Measurements from ENCODE around the gene ASAH2B.
A peak's percentile ranks its signal among the peaks of the same experiment; 100 is the strongest.
"Not testable (repeated sequence)": the region's sequence is repeated elsewhere in the genome, so short reads cannot be mapped to it uniquely, and the experiment has no call there.

The ASAH2B gene

GRCh38 chr10:50739618-50740292, at the start of gene ASAH2B:
Gene ASAH2B (plus strand): TSS chr10:50739936. CDS start chr10:50745131, 5,195 bp downstream.
- peak; percentile 61 for DNase-seq

DNA sequence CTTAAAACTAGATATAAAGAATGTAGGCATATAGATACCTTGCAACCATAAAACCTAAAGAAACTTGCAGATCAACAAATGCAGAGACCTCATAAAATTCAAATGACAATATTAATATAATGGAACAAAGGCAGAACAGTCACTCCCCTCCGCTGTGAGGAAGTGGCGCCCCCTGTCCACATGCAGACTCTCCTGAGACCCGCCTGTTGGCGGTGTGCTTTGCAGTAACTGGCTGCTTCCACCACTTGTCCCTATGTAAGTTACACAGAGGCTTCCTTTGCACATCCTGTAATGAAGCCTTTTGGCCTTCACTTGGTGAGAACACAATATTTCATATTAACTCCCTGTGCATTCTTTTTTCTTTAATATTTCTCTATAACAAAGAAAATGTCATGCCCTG, 41.9 kb upstream of the ASAH2B start:
- not testable (repeated sequence) for DNase-seq

GRCh38 chr10:50701947-50702346, 37.8 kb upstream of the ASAH2B start:
- DNase-seq = not testable (repeated sequence)

DNA sequence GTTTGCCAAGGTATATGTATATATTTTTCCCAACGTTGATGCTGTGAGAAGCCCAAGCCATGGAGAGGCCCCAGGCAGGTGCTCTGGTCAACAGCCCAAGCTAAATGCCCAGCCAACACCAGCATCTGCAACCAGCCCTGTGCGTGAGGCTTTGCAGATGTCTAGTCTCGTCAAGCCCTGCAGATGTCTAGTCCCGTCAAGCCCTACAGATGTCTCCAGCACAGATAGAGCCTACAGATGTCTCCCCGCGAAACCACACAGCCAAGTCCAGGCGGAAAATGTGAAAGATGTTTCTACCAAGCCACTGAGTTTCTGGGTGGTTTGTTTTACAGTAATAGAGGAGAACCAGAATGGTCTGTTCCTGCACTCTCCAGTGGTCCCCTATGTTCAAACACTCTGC, 36.7 kb upstream of the ASAH2B start:
- not testable (repeated sequence) for DNase-seq

DNA sequence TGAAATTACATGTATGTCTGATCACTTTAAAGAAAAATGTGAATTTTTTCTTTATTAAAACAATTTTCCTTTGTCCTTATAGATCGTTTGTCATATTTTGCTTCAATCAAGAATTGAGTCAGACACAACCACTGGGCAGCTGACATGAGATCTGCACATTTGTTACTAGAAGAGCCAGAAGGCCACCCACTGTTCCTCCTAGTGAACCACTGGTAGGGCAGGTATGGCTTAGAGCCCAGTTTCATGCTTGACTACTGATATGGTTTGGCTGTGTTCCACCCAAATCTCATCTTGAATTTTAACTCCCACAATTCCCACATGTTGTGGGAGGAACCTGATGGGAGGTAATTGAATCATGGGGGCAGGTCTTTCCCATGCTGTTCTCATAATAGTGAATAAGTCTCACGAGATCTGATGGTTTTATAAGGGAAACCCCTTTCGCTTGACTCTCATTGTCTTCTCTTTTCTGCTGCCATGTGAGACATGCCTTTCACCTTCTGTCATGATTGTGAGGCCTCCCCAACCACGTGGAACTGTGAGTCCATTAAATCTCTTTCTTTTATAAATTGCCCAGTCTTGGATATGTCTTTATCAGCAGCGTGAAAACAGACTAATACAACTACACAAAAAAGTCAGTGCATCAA, 35.2 kb upstream of the ASAH2B start:
- DNase-seq = not testable (repeated sequence)

DNA sequence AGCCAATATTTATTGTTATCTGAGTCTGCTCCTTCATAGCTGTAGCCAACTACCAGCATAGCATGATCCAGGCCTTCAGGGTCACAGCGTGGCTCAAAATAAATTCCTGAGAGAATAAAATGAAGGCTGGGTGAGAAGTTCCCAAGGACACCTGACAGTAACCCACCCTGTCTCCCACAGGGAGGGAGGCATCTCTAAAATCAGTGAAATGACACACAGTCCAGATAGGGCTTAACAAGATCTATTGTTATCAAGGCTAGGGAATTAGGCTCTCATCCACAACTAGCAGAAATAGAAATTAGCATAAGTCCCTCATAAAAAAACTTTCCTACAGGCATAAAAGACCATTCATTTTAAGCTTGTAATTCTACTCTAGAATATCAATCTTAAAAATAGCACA, 33.7 kb upstream of the ASAH2B start:
- DNase-seq = not testable (repeated sequence)

- not testable (repeated sequence) for DNase-seq
Measured at GRCh38 chr10:50710241-50710640, 29.5 kb upstream of the ASAH2B start.

DNA sequence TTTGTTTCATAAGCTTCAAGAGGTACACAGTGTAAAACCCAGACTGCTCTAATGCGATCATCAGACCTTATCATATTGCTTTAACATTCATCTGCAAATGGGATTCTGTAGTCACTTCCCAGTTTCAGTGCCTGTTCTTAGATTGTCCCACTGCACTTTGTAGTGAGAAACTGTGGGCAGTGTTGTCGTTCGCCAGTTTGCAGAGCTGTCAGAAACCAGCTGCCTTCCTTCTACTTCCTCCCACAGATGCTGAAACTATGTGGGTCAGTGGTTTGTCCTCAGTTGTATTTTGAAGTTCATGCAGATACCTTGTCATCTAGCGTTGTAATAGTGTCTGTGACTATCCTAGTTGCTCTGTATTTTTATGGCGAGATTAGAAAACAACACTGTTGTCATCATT, 15.9 kb upstream of the ASAH2B start:
- not testable (repeated sequence) for DNase-seq

DNA sequence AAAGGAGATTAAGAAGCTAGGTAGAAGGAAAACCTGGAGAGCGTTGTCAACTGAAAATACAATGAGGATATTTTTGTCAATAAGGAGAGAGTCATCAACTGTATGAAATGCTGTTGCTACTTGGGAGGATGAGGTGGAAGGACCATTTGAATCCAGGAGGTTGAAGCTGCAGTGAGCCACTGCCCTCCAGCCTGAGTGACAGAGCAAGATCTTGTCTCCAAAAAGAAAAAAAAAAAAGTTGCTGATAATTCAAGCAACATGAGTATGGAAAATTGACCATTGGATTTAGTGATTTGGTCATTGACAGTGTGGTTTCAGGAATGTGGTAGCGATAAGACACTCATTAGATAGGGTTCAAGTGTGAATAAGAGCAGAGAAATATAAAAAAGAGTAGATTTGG, 11.6 kb upstream of the ASAH2B start:
- not testable (repeated sequence) for DNase-seq

DNA sequence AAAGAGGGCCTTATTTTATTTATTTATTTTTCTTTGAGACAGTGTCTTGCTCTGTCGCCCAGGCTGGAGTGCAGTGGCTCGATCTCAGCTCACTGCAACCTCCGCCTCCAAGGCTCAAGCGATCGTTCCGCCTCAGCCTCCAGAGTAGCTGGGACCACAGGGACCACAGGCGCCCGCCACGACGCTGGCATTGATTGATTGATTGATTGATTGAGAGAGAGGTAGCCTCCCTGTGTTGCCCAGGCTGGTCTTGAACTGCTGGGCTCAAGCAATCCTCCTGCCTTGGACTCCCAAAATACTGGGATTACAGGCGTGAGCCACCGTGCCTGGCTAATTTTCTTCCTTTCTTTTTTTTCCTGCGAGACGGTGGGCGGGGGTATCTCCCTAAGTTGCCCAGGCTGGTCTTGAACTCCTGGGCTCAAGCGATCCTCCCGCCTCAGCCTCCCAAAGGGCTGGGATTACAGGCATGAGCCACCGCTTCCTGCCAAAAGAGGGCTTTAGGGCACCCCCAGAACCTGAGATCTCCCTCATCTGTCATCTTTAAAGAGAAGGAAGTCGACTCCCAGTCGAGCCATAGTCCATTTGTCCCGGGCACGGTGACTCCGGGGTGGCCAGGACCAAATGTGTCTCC, 634 bp upstream of the ASAH2B start:
- DNase-seq = not testable (repeated sequence)

GRCh38 chr10:50740293-50740648, 535 bp downstream of the ASAH2B start:
- DNase-seq = no peak

DNA sequence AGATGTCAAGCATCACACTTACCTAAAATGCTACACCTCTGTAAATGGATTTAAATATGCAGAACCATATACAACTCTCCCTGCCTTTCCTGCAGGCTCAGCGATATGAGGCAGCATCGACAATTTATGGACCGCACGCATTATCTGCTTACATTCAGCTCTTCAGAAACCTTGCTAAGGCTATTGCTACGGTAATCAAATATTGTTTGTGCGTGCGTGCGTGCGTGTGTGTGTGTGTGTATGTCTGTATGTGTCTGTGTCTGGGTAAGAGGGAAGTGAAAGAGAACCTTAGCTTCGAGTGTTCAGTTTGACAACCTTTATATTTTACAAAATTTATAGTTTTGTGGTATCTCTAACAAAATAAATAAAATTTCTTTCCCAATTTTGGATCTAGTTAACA, 3.1 kb downstream of the ASAH2B start:
- DNase-seq = peak; percentile 23

- DNase-seq = not testable (repeated sequence)
Measured at GRCh38 chr10:50766774-50767513, 27.2 kb downstream of the ASAH2B start.

DNA sequence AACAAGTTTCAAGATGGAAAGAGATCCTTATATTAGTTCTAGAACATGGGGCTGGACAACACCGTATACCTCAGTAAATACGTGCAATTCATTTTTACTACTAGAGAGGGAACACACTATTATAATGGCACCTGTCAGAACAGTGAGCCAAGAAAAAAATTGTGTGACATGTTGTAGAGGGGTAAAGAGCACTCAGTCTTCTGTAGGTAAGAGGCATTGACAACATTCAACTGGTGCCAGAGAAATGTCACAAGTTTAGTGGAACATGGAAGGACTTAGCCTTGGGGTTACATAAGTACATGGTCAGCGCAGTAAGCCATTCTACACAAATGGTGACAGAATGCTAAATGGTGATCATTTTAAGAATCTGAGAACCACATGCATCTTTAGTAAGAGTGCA, 32.3 kb downstream of the ASAH2B start:
- not testable (repeated sequence) for DNase-seq

DNA sequence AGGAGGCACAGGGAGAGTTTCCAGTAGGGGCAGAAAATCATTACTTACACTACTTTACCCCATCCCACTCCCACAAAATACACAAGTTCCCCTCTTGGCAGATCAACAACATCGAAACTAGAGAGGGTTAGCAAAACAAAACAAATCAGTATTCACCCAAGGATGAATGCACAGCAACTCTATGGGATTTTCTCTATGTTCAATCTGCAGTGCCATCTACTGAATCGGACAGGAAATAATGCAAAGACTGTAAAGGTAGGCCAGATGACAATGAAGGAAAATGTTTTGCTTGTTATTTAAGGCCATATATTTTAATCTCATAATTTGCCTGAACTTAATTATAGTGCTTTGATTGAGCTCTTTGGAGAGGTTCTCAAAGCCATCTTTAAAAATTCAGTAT, 35.1 kb downstream of the ASAH2B start:
- DNase-seq = not testable (repeated sequence)

DNA sequence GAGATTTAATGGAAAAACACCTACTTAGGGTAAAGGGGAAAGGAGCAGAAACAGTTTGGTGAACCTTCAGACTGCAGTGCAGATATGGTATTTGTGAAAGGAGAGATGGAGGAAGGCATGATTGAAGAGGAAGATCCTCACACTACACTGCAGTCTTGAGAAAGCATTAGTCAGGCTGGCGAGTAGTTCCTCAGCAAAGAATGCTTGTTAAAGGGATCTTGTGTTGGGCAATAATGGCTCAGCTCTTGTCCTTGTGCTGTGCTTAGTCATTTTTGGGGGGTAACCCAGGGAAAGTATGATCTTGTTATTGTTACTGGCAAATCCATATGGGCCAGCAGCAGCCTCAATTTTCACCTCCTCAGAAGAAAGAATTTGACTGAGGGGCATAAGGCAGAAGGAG, 40.3 kb downstream of the ASAH2B start:
- DNase-seq = not testable (repeated sequence)

- not testable (repeated sequence) for DNase-seq
Measured at GRCh38 chr10:50782017-50782416, 42.3 kb downstream of the ASAH2B start.

- DNase-seq = not testable (repeated sequence)
Measured at GRCh38 chr10:50787962-50788361, 48.2 kb downstream of the ASAH2B start.

DNA sequence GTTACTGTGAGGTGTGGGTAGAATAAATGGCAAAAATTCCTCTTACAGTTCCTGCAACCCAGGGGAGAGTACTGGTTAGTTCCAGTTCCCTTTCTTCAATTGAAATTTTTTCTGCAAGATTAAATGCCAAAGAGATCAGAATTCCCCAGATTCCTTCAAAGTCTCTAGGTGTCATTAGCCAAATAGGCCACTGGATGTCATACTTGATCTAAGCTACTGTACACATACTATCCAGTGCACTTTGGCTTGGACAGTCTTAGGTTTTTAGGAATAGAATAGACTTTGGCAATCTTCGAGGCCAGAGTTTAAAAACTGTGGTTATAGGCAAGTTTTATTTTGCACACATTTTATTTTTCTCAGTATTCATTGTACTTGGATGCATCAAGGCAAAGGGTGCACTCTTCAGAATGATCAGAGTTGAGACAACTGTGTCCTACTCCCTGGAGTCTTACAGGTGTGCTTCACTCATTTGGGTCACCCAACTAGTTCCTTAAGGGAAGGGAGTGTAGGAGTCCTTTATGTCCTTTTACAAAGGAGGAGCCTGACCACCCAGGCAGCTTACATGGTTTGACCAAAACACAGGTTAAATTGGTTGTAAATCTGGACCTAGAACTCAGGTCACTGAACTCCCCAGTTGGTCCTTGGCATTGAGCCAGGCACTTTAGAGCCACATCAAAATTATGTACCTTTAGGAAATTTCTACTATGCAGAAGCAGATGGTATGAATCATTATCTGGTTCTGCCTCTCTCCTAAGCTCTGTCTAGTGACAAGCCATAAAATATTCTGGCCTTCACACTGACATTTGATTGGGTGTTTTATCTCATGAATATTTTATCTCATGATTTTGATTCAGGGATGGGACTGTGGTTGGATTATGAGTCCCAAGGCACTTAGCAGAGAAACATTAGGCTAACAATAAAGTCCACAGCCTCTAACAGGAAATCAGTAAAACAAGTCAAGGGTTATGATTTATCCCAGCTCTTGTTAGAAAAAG, 49.5 kb downstream of the ASAH2B start:
- DNase-seq = no peak

DNA sequence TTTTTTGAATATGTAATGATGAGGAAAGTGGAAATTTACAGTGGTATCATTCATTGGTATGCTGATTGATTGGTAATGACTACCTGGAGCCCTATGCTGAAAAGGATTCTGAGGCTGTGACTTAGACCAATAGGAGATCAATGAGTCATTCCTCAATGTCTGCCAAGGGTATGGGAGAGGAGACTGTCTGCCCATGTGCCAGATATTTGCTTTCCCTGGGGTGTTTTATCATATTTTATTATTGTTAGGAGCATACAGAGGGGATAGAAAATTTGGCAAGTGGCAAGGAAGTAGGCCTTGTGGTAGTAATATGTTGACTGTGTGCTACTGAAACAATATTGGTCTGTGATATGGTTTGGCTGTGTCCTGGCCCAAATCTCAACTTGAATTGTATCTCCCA, 54.8 kb downstream of the ASAH2B start:
- DNase-seq = no peak

GRCh38 chr10:50796693-50797092, 57.0 kb downstream of the ASAH2B start:
- DNase-seq = no peak

DNA sequence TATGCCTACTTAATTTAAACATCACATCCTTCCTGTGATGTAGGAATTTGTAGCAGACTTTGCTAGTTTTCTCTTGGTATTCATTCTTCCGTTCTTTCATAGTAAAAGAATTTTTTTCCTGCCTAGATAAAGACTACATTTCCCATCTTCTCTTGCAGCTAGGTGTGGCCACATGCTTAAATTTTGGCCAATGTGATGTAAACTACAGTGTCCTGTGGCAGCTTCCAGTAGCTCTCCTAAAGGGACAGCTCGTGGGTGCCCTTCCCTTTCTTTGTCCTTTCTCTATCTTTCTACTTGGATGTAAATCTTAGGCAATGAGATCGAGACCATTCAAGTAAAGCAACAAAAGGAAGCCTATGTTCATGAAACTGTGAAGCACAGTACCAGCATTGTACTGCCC, 58.6 kb downstream of the ASAH2B start:
- no peak for DNase-seq
